ENCODE results near the gene WDR87. TPM values are rescaled to one million over a fixed set of nuclear protein-coding genes. Genes with fewer than 3 reads are reported as not detected.
A peak's percentile ranks its signal among the peaks of the same experiment; 100 is the strongest.

Gene WDR87
- total and polyA plus RNA-seq, 10 donors, result not detected

GRCh38 chr19:37903096-37903495, 3.3 kb downstream of the WDR87 start:
- 91 to 96% (median 92%) methylated on average over 2 of the region's 2 CpGs for WGBS, 5 donors

GRCh38 chr19:37902668-37903067, 3.7 kb downstream of the WDR87 start:
- H3K4me3 ChIP-seq, result no peak overlapping the region
- peak overlapping the region in 1 of 8 donors; percentile 37 for H3K27ac ChIP-seq
- intact Hi-C loops (cut with DNase I; ENCODE audit: low total_unique reads), result loop anchor here (10.0 kb wide), 1 partner anchor 322 kb away; the partner anchor contains the start of gene DPF1
- no peaks in the 10 kb centered on the region for H3K36me3 ChIP-seq
- TF ChIP-seq POLR2A (IDR thresholded peaks at IDR 0.05) (no peak), CTCF (IDR thresholded peaks at IDR 0.05 in 8 of 11, conservative IDR thresholded peaks at IDR 0.05 in 3 of 11) (peak; percentile 43 to 85 (median 81)), POLR2AphosphoS5 (IDR thresholded peaks at IDR 0.05) (peak in 1 of 3 donors; percentile 52)
- no peaks in the 10 kb centered on the region for H3K9me3 ChIP-seq
- H3K27me3 ChIP-seq (replicated peaks in 1 of 7), result no peaks in the 10 kb centered on the region
- peaks cover 4 to 20% (median 10%) of the 10 kb centered on the region in 6 donors for H3K4me1 ChIP-seq
- peak; percentile 92 for DNase-seq
- WGBS, 5 donors, result 0 to 1% (median 0%) methylated on average over 4 of the region's 4 CpGs

More at GRCh38 chr19:37903096-37903495, 3.3 kb downstream of the WDR87 start:
- peak overlapping the region in 1 of 8 donors; percentile 37 for H3K27ac ChIP-seq
- TF ChIP-seq POLR2A (IDR thresholded peaks at IDR 0.05) (no peak), CTCF (IDR thresholded peaks at IDR 0.05 in 8 of 11, conservative IDR thresholded peaks at IDR 0.05 in 3 of 11) (no peak), POLR2AphosphoS5 (IDR thresholded peaks at IDR 0.05) (no peak)
- intact Hi-C loops (cut with DNase I; ENCODE audit: low total_unique reads), result loop anchor here (10.0 kb wide), 1 partner anchor 322 kb away; the partner anchor contains the start of gene DPF1
- H3K27me3 ChIP-seq (replicated peaks in 1 of 7), result no peaks in the 10 kb centered on the region
- DNase-seq, result peak; percentile 21
- H3K36me3 ChIP-seq, result no peaks in the 10 kb centered on the region
- no peak overlapping the region for H3K4me3 ChIP-seq
- no peaks in the 10 kb centered on the region for H3K9me3 ChIP-seq
- H3K4me1 ChIP-seq, result peaks cover 8 to 25% (median 14%) of the 10 kb centered on the region in 6 donors

GRCh38 chr19:37899966-37900365, 6.4 kb downstream of the WDR87 start:
- Histone ChIP-seq H3K9me3 (no peaks in the 10 kb centered on the region), H3K4me1 (peaks cover 0 to 5% (median 0%) of the 10 kb centered on the region in 6 donors), H3K4me3 (no peak overlapping the region), H3K36me3 (no peaks in the 10 kb centered on the region), H3K27ac (no peak overlapping the region), H3K27me3 (replicated peaks in 1 of 7) (no peaks in the 10 kb centered on the region)
- DNase-seq, result no peak
- intact Hi-C loops (cut with DNase I; ENCODE audit: low total_unique reads), result loop anchor here (10.0 kb wide), 1 partner anchor 325 kb away; the partner anchor contains the start of gene DPF1
- no peak for TF ChIP-seq POLR2AphosphoS5 (IDR thresholded peaks at IDR 0.05)
- TF ChIP-seq POLR2A (IDR thresholded peaks at IDR 0.05), result no peak
- TF ChIP-seq CTCF (IDR thresholded peaks at IDR 0.05 in 8 of 11, conservative IDR thresholded peaks at IDR 0.05 in 3 of 11), result no peak
- WGBS, 5 donors, result 62 to 89% (median 76%) methylated on average over 2 of the region's 2 CpGs

- Histone ChIP-seq H3K9me3 (no peaks in the 10 kb centered on the region), H3K36me3 (no peaks in the 10 kb centered on the region), H3K4me3 (no peak overlapping the region), H3K4me1 (peaks cover 0 to 5% (median 0%) of the 10 kb centered on the region in 6 donors), H3K27me3 (replicated peaks in 1 of 7) (no peaks in the 10 kb centered on the region), H3K27ac (no peak overlapping the region)
- 53 to 96% (median 69%) methylated on average over 1 of the region's 1 CpG for WGBS, 5 donors
- intact Hi-C loops (cut with DNase I; ENCODE audit: low total_unique reads), result no loop called here
- DNase-seq, result no peak
- TF ChIP-seq POLR2A (IDR thresholded peaks at IDR 0.05), result no peak
- no peak for TF ChIP-seq POLR2AphosphoS5 (IDR thresholded peaks at IDR 0.05)
- TF ChIP-seq CTCF (IDR thresholded peaks at IDR 0.05 in 8 of 11, conservative IDR thresholded peaks at IDR 0.05 in 3 of 11), result no peak
Observed at GRCh38 chr19:37899453-37899852, 6.9 kb downstream of the WDR87 start.

Data from spleen (tissue), 11 donors.